GM18907 (cell line): Measurements from ENCODE around the gene CARF.
"Not testable (repeated sequence)": the region's sequence is repeated elsewhere in the genome, so short reads cannot be mapped to it uniquely, and the experiment has no call there.

ENCODE experiments used
- ATAC-seq: cut with Tn5 transposase; IDR thresholded peaks from one replicate; pipeline ENCODE4 v1.9.1; 2021; ENCODE audit warnings: mild to moderate bottlenecking, moderate library complexity; ENCODE audit not compliant: unreplicated experiment

CARF gene

GRCh38 chr2:202911512-202912341 lies at the start of gene CARF, which contains the start of gene WDR12:
Gene CARF (plus strand): TSS chr2:202912275. CDS start chr2:202941903, 29,628 bp downstream.
Gene WDR12 (minus strand): TSS chr2:202911673. CDS start chr2:202911476, 197 bp downstream.
- peak; percentile 80 for ATAC-seq

GRCh38 chr2:202870431-202871299 lies 41.4 kb upstream of the CARF start:
- peak; percentile 84 for ATAC-seq

- ATAC-seq = peak; percentile 48
Measured at GRCh38 chr2:202871300-202872141, 40.6 kb upstream of the CARF start, which contains the start of gene ICA1L. Gene ICA1L (minus strand): TSS chr2:202871766. CDS start chr2:202829009, 42,757 bp downstream.

DNA sequence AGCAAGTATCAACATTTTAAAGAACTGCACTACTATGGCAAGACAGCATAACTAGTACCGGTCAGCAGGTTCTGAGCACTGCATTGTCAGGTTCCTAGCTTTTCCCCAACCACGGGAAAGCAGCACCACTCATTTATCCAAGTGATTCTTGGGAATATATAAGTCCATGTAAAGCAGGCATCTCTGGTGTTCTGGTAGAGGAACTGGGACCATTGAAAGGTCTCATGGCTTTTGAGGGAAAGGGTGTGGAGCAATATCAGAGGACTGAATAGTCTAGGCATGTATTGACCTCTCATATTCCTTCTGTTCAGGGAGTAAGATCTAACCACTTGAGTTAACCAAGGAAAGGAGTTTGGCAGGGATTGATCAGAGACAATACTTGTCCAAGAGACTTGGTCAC lies 34.4 kb upstream of the CARF start:
- ATAC-seq = no peak

DNA sequence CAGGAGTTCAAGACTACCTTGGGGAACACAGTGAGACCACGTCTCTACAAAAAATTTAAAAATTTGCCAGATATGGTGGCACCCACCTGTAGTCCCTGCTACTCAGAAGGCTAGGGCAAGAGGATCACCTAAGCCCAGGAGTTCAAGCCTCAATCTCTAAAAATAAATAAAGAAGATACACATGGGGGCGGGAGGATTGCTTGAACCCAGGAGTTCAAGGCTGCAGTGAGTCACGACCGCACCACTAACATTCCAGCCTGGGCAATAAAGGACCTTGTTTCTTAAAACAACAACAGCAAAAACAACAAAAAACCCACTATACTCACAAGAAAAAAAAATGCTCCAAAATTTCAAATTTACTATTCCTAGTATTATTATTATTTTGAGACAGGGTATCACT lies 30.5 kb upstream of the CARF start:
- no peak for ATAC-seq

- ATAC-seq = no peak
Measured at GRCh38 chr2:202883987-202884675, 27.9 kb upstream of the CARF start.

- no peak for ATAC-seq
Measured at GRCh38 chr2:202885190-202885589, 26.9 kb upstream of the CARF start.

GRCh38 chr2:202905507-202905906 lies 6.6 kb upstream of the CARF start:
- not testable (repeated sequence) for ATAC-seq

DNA sequence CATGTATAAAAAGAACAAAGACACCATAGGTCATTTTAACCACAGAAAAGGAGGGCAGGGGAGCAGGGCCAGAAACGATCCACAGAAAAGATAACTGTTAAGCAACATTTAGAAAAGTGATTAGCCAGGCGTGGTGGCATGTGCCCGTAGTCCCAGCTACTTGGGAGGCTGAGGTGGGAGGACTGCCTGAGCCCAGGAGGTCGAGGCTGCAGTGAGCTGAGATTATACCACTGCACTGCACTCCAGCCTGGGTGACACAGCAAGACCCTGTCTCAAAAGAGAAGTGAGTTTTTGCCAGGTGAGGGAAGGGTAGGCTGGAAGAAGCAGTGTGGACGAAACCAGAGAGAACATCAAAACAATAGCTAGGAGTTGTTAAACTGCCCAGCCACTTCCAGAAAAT lies 3.9 kb upstream of the CARF start:
- ATAC-seq = no peak

- no peak for ATAC-seq
Measured at GRCh38 chr2:202909394-202910192, 2.5 kb upstream of the CARF start.

GRCh38 chr2:202910250-202910649 lies 1.8 kb upstream of the CARF start:
- ATAC-seq = not testable (repeated sequence)

GRCh38 chr2:202910698-202911097 lies 1.4 kb upstream of the CARF start:
- no peak for ATAC-seq

- ATAC-seq = peak; percentile 16
Measured at GRCh38 chr2:202911203-202911511, 918 bp upstream of the CARF start.

DNA sequence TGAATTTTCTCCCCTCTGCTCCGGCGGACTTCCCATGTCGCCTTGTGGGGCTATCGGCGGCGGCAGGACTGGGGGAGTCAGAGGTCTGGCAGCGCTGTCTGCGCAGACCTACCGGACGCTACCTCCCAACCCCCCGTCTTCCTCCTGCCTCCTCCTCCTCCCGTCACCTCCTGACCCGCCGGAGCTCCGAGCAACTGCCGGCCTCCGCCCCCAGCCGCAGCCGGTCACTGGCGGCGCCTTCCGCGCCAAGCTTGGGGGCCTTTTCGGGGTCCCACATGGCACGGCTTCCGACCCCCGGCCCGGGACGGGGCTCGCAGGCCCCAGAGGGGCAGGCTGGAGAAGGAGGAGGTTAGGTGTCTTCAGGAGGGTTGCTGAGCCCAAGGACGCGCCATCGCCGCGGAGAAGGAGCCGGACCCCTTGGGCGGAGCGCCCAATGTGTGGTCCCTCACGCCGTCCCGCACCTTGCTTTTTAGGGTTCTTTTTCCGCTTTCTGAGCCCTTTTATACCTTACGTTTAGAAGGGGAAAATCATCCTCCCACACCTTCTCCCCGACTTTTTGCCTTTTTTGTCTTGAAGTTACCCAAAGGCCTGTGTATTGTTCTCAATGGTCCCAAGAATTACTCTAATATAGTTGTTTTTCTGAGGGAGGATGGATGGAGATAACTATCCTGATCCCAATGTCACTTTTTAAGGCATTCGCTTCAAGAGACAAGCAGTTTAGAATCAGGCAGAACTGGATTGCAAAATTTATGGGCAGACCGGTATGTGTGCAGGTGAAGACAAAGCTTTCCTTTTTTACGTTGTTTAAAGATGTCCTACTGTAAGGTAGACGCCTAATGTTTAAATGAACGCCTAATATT lies 497 bp downstream of the CARF start:
- ATAC-seq = peak; percentile 64

- no peak for ATAC-seq
Measured at GRCh38 chr2:202918860-202919259, 6.8 kb downstream of the CARF start.

- ATAC-seq = no peak
Measured at GRCh38 chr2:202932425-202933138, 20.5 kb downstream of the CARF start.

GRCh38 chr2:202933139-202933510 lies 21.1 kb downstream of the CARF start:
- no peak for ATAC-seq

GRCh38 chr2:202933958-202934357 lies 21.9 kb downstream of the CARF start:
- ATAC-seq = no peak
